Upper lobe of left lung (tissue), 6 donors: ENCODE data around the gene DLG5. TPM values are rescaled to one million over a fixed set of nuclear protein-coding genes. Genes with fewer than 3 reads are reported as not detected.

Experiments used
- ATAC-seq, 2 donors: fragments of 200-7000 bp; cut with Tn5 transposase; one replicate each; pipeline ENCODE4 v1.9.1; 2022; ENCODE audit warnings: mild to moderate bottlenecking in 2 of 2, moderate library complexity in 2 of 2; ENCODE audit not compliant: low FRiP score in 2 of 2
- DNase-seq, 2 donors: peaks; one replicate each; pipeline ENCODE4 v3.0.0-alpha.2; 2019 to 2020
- H3K27ac ChIP-seq, 4 donors: fragments of 200-600 bp; sonication (generic); one replicate each; pipeline ENCODE4 v1.5.1; 2016 to 2019
- H3K27me3 ChIP-seq, 4 donors: fragments of 200-600 bp; sonication (generic); one replicate each; pipeline ENCODE4 v1.5.1; 2017 to 2019
- H3K36me3 ChIP-seq, 4 donors: fragments of 200-600 bp; sonication (generic); one replicate each; pipeline ENCODE4 v1.5.1; 2016 to 2019
- H3K4me1 ChIP-seq, 4 donors: fragments of 200-600 bp; sonication (generic); one replicate each; pipeline ENCODE4 v1.5.1; 2018 to 2019
- H3K4me3 ChIP-seq, 4 donors: fragments of 200-600 bp; sonication (generic); one replicate each; pipeline ENCODE4 v1.5.1; 2017 to 2019; ENCODE audit warnings: mild to moderate bottlenecking in 2 of 4, moderate library complexity in 1 of 4
- H3K9me3 ChIP-seq, 4 donors: fragments of 200-600 bp; sonication (generic); one replicate each; pipeline ENCODE4 v1.5.1; 2018 to 2019
- CTCF ChIP-seq, 6 experiments: fragments of 450-650 bp in 4 of 6; fragments of 200-600 bp in 2 of 6; sonication (generic) in 2 of 6; IDR thresholded peaks; one replicate each; pipeline ENCODE4 v1.5.1; 2016 to 2019; ENCODE audit warnings: antibody characterized with exemption in 6 of 6
- EP300 ChIP-seq, 4 donors: sonication (generic); formaldehyde crosslinking; IDR thresholded peaks; one replicate each; pipeline ENCODE4 v1.5.1; 2017; ENCODE audit warnings: antibody characterized with exemption in 4 of 4, control low read depth in 2 of 4
- POLR2A ChIP-seq, 4 donors: fragments of 450-650 bp; IDR thresholded peaks; one replicate each; pipeline ENCODE4 v1.5.1; 2016 to 2017; ENCODE audit warnings: antibody characterized with exemption in 4 of 4, mild to moderate bottlenecking in 2 of 4
- POLR2AphosphoS5 ChIP-seq, 2 donors: sonication (generic); formaldehyde crosslinking; IDR thresholded peaks; one replicate each; pipeline ENCODE4 v1.5.1; 2017; ENCODE audit warnings: antibody characterized with exemption in 2 of 2
- WGBS, 2 donors: methylation state at CpG; one replicate each; pipeline ENCODE4 v1.1.5; 2017 to 2018; 5-methylcytosine and 5-hydroxymethylcytosine counted together
- total RNA-seq, 6 donors: library from RNA; depleted of rRNA in 4 of 6; stranded (reverse); fragments of >200 nt in 4 of 6; gene quantifications; one replicate each; pipeline versions ENCODE4 v1.1.0 to v1.2.1, GENCODE V29; 2016 to 2021
- donor health status: DM: no; HTN: no; CAD: no; lungs with moderate emphysema.
- donor health status: DM: no; HTN: yes; CAD: no; lungs with severe emphysema.

The DLG5 gene
- total RNA-seq, 6 donors from 2014 or later: 14.6 to 51.3 (median 23.4) TPM

GRCh38 chr10:77789016-77789415 is 137.5 kb downstream of the DLG5 start:
- Histone ChIP-seq H3K27me3 (no peaks in the 10 kb centered on the region), H3K4me3 (no peak overlapping the region), H3K9me3 (no peaks in the 10 kb centered on the region), H3K36me3 (peaks cover 2 to 42% (median 33%) of the 10 kb centered on the region in 4 donors), H3K27ac (no peak overlapping the region), H3K4me1 (no peaks in the 10 kb centered on the region)
- WGBS, 2 donors: 94 to 98% methylated on average over 4 to 5 of the region's 5 CpGs
- ATAC-seq: no peak
- TF ChIP-seq POLR2AphosphoS5 (IDR thresholded peaks at IDR 0.05): no peak
- no peak for TF ChIP-seq CTCF (IDR thresholded peaks at IDR 0.05)
- TF ChIP-seq POLR2A (IDR thresholded peaks at IDR 0.05): no peak
- no peak for TF ChIP-seq EP300 (IDR thresholded peaks at IDR 0.05)
- no peak for DNase-seq

DNA sequence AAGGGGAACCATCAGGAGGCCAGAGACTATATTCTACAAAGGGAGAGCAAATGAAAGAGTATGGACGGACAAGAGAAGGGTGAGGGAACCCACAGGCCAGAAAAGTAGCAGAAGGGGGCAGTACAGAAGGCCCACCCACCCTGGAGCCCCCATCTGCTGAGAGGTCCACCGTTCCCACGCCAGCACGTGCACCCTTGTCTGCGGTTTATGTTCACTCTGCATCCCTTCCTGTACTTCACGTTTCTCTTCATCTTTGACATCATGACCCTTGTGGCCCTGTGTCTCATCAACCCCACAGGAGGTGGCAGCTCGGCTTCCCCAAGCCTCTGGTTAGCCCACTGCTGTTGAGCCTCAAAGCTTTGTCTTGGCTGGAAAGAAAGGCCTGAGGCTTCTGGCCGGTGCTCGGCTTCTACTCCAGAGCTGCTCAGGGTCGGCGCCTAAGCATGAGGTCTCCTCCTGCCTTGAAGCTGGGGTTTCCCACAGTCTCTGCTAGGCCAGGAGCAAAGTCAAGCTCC is 138.0 kb downstream of the DLG5 start:
- WGBS, 2 donors: 96 to 97% methylated on average over 11 of the region's 11 CpGs
- Histone ChIP-seq H3K9me3 (no peaks in the 10 kb centered on the region), H3K4me1 (no peaks in the 10 kb centered on the region), H3K27me3 (no peaks in the 10 kb centered on the region), H3K4me3 (no peak overlapping the region), H3K27ac (no peak overlapping the region), H3K36me3 (peaks cover 2 to 38% (median 28%) of the 10 kb centered on the region in 4 donors)
- ATAC-seq: no peak
- no peak for DNase-seq
- TF ChIP-seq CTCF (IDR thresholded peaks at IDR 0.05) (no peak), EP300 (IDR thresholded peaks at IDR 0.05) (no peak), POLR2A (IDR thresholded peaks at IDR 0.05) (no peak), POLR2AphosphoS5 (IDR thresholded peaks at IDR 0.05) (no peak)

DNA sequence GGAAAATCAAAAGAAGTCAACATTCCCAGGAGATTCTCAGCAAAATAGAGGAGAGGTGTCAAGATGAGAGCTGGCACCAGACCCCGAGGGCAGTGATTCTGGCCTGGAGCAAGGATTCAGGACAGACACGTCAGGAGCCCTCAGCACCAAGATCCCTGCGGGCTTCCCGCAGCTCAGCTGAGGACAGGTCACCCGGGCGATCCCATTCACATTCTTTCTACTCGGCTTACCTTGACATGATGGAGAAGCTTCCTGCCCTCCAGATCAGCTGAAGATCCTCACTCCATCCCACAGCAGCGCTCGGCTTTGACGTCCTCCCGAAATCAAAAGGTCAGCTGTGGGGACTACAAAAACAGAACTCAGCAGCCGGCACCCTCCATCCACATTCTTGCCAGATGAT is 139.1 kb downstream of the DLG5 start:
- WGBS, 2 donors: 92% methylated on average over 12 of the region's 12 CpGs
- no peak for DNase-seq
- Histone ChIP-seq H3K9me3 (no peaks in the 10 kb centered on the region), H3K27ac (no peak overlapping the region), H3K4me3 (no peak overlapping the region), H3K4me1 (no peaks in the 10 kb centered on the region), H3K36me3 (peaks cover 2 to 36% (median 19%) of the 10 kb centered on the region in 4 donors), H3K27me3 (no peaks in the 10 kb centered on the region)
- ATAC-seq: no peak
- TF ChIP-seq EP300 (IDR thresholded peaks at IDR 0.05) (no peak), CTCF (IDR thresholded peaks at IDR 0.05) (no peak), POLR2A (IDR thresholded peaks at IDR 0.05) (no peak), POLR2AphosphoS5 (IDR thresholded peaks at IDR 0.05) (no peak)

GRCh38 chr10:77784856-77785255 is 141.7 kb downstream of the DLG5 start:
- Histone ChIP-seq H3K4me1 (no peaks in the 10 kb centered on the region), H3K36me3 (peaks cover 0 to 23% (median 5%) of the 10 kb centered on the region in 4 donors), H3K9me3 (no peaks in the 10 kb centered on the region), H3K27ac (no peak overlapping the region), H3K27me3 (no peaks in the 10 kb centered on the region), H3K4me3 (no peak overlapping the region)
- TF ChIP-seq CTCF (IDR thresholded peaks at IDR 0.05): no peak
- no peak for TF ChIP-seq POLR2A (IDR thresholded peaks at IDR 0.05)
- no peak for TF ChIP-seq POLR2AphosphoS5 (IDR thresholded peaks at IDR 0.05)
- no peak for TF ChIP-seq EP300 (IDR thresholded peaks at IDR 0.05)
- DNase-seq: no peak
- 90 to 94% methylated on average over 4 of the region's 4 CpGs for WGBS, 2 donors
- ATAC-seq: no peak
